Neural cell (in vitro differentiated cells): ENCODE results near the gene ASB1. TPM values are rescaled to one million over a fixed set of nuclear protein-coding genes. Genes with fewer than 3 reads are reported as not detected.

ENCODE experiments used
- H2AFZ ChIP-seq: fragments of 200-600, 300-800 bp; sonication (generic), shearing (Covaris generic); 2 replicates; pipeline ENCODE4 v1.6.0; 2014; ENCODE audit warnings: low read depth, mild to moderate bottlenecking, antibody characterized with exemption, low read length, moderate library complexity
- H3F3A ChIP-seq: fragments of 200-600 bp; shearing (Covaris generic); 2 replicates; pipeline ENCODE4 v1.6.1; 2016; ENCODE audit warnings: mild to moderate bottlenecking, moderate library complexity, mixed read lengths, antibody characterized with exemption, low read length; ENCODE audit not compliant: insufficient read depth, poor library complexity, severe bottlenecking
- H3K27ac ChIP-seq: fragments of 200-600, 300-800 bp; sonication (generic), shearing (Covaris generic); 2 replicates; pipeline ENCODE4 v1.5.1; 2014; ENCODE audit warnings: mild to moderate bottlenecking, low read length, moderate library complexity
- H3K27me3 ChIP-seq: fragments of 300-800, 200-600 bp; sonication (generic), shearing (Covaris generic); 2 replicates; pipeline ENCODE4 v1.6.0; 2014; ENCODE audit warnings: mild to moderate bottlenecking, low read depth, low read length, moderate library complexity; ENCODE audit not compliant: insufficient read depth
- H3K36me3 ChIP-seq: fragments of 300-800, 200-600 bp; sonication (generic), shearing (Covaris generic); 2 replicates; pipeline ENCODE4 v1.5.1; 2014; ENCODE audit warnings: mild to moderate bottlenecking, antibody characterized with exemption, low read length, moderate library complexity; ENCODE audit not compliant: insufficient read depth
- H3K4me2 ChIP-seq: fragments of 300-800, 200-600 bp; sonication (generic), shearing (Covaris generic); 2 replicates; pipeline ENCODE4 v1.6.0; 2014; ENCODE audit warnings: mild to moderate bottlenecking, low read length
- H3K4me3 ChIP-seq: fragments of 300-800, 200-600 bp; sonication (generic), shearing (Covaris generic); 2 replicates; pipeline ENCODE4 v1.5.1; 2014; ENCODE audit warnings: mild to moderate bottlenecking, low read length, moderate library complexity
- H3K79me2 ChIP-seq: fragments of 200-600 bp; shearing (Covaris generic); replicated peaks from 2 replicates; pipeline ENCODE4 v1.6.0; 2014; ENCODE audit warnings: mild to moderate bottlenecking, low read length, moderate library complexity; ENCODE audit not compliant: insufficient read depth
- H3K9ac ChIP-seq: fragments of 300-800, 200-600 bp; sonication (generic), shearing (Covaris generic); 2 replicates; pipeline ENCODE4 v1.6.1; 2016; ENCODE audit warnings: mild to moderate bottlenecking, low read length, mixed read lengths
- H3K9me2 ChIP-seq: fragments of 200-600 bp; shearing (Covaris generic); 2 replicates; pipeline ENCODE4 v1.6.1; 2016; ENCODE audit warnings: mild to moderate bottlenecking, low read length, mixed read lengths; ENCODE audit not compliant: insufficient read depth
- H3K9me3 ChIP-seq: fragments of 200-600, 300-800 bp; sonication (generic), shearing (Covaris generic); 2 replicates; pipeline ENCODE4 v1.6.1; 2016; ENCODE audit warnings: mild to moderate bottlenecking, mixed run types, low read length, moderate library complexity, mixed read lengths
- H4K20me1 ChIP-seq: fragments of 200-600 bp; shearing (Covaris generic); 2 replicates; pipeline ENCODE4 v1.6.1; 2016; ENCODE audit warnings: mild to moderate bottlenecking, mixed run types; ENCODE audit not compliant: insufficient read depth
- CTCF ChIP-seq: fragments of 450-650 bp; IDR thresholded peaks from 2 replicates; pipeline ENCODE4 v1.5.1; 2014; ENCODE audit warnings: antibody characterized with exemption, mild to moderate bottlenecking, moderate library complexity; ENCODE audit not compliant: poor library complexity, severe bottlenecking
- EP300 ChIP-seq: fragments of 450-650 bp; conservative IDR thresholded peaks from 2 replicates; pipeline ENCODE4 v1.6.1; 2014; ENCODE audit warnings: antibody characterized with exemption, mild to moderate bottlenecking, moderate library complexity; ENCODE audit not compliant: poor library complexity, severe bottlenecking
- EZH2 ChIP-seq: fragments of 200-600, 300-800 bp; shearing (Covaris generic), sonication (generic); IDR thresholded peaks from 2 replicates; pipeline ENCODE4 v1.6.1; 2014; ENCODE audit warnings: antibody characterized with exemption, low read length, borderline replicate concordance, mild to moderate bottlenecking; ENCODE audit not compliant: insufficient read depth, poor library complexity, severe bottlenecking
- MXI1 ChIP-seq: fragments of 450-650 bp; conservative IDR thresholded peaks from 2 replicates; pipeline ENCODE4 v1.6.1; 2014; ENCODE audit warnings: antibody characterized with exemption, mild to moderate bottlenecking; ENCODE audit not compliant: poor library complexity, severe bottlenecking
- POLR2AphosphoS5 ChIP-seq: IDR thresholded peaks from 2 replicates; pipeline ENCODE4 v1.6.1; 2012
- RAD21 ChIP-seq: fragments of 450-650 bp; conservative IDR thresholded peaks from 2 replicates; pipeline ENCODE4 v1.6.1; 2014; ENCODE audit warnings: antibody characterized with exemption, mild to moderate bottlenecking, moderate library complexity
- REST ChIP-seq: IDR thresholded peaks from 2 replicates; pipeline ENCODE4 v1.6.1; 2012; ENCODE audit warnings: borderline replicate concordance
- SMC3 ChIP-seq: fragments of 450-650 bp; conservative IDR thresholded peaks from 2 replicates; pipeline ENCODE4 v1.6.1; 2014; ENCODE audit warnings: antibody characterized with exemption, mild to moderate bottlenecking, moderate library complexity; ENCODE audit not compliant: poor library complexity
- TAF1 ChIP-seq: IDR thresholded peaks from 2 replicates; pipeline ENCODE4 v1.6.1; 2012; ENCODE audit warnings: low read depth
- polyA plus RNA-seq: library from polyadenylated mRNA; depleted of rRNA; stranded (reverse); fragments of >200 nt; gene quantifications from 2 replicates; pipeline ENCODE4 v1.2.3, GENCODE V29; 2014

ASB1 gene
- polyA plus RNA-seq, 1 donor from 2014 or later: 13.7 TPM

- no peak overlapping the region for H2AFZ ChIP-seq
- no peaks in the 10 kb centered on the region for H3F3A ChIP-seq
- no peaks in the 10 kb centered on the region for H3K9me3 ChIP-seq
- no peak overlapping the region for H3K27ac ChIP-seq
- H3K4me2 ChIP-seq: no peak overlapping the region
- H3K36me3 ChIP-seq: no peaks in the 10 kb centered on the region
- H3K9ac ChIP-seq: no peak overlapping the region
- no peaks in the 10 kb centered on the region for H3K27me3 ChIP-seq
- no peaks in the 10 kb centered on the region for H4K20me1 ChIP-seq
- no peak for TF ChIP-seq RAD21
- TF ChIP-seq EP300: no peak
- no peak for TF ChIP-seq TAF1
- TF ChIP-seq REST: no peak
- TF ChIP-seq POLR2AphosphoS5: no peak
- TF ChIP-seq MXI1: no peak
- no peak for TF ChIP-seq EZH2
- TF ChIP-seq CTCF: no peak
- no peak for TF ChIP-seq SMC3
- no peak overlapping the region for H3K4me3 ChIP-seq
- no peaks in the 10 kb centered on the region for H3K9me2 ChIP-seq
- no peaks in the 10 kb centered on the region for H3K79me2 ChIP-seq
Measured at GRCh38 chr2:238489431-238489830, 62.7 kb downstream of the ASB1 start.

DNA sequence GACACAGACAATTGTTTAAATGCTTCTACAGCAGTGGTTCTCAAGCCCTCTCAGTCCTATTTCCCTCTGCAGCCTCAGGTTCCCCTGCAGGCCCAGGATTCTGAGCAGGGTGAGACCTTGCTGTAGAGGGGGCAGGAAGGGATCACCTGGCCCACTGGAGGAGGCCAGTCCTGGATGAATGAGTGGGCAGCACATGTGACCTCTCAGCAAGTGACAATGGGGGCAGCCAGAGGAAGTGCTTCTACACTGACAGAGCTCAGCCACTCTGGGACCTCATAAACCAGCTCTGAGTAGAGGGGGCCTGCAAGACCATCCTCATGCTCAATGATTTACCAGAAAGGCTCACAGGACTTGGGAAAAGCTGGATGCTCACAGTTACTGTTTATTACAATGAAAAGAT is 63.2 kb downstream of the ASB1 start:
- H3K4me2 ChIP-seq: no peak overlapping the region
- no peaks in the 10 kb centered on the region for H3K9me3 ChIP-seq
- H3F3A ChIP-seq: no peaks in the 10 kb centered on the region
- no peaks in the 10 kb centered on the region for H3K36me3 ChIP-seq
- no peaks in the 10 kb centered on the region for H3K27me3 ChIP-seq
- no peak overlapping the region for H3K9ac ChIP-seq
- TF ChIP-seq TAF1: no peak
- no peak for TF ChIP-seq EZH2
- no peak for TF ChIP-seq CTCF
- no peak for TF ChIP-seq RAD21
- H3K79me2 ChIP-seq: no peaks in the 10 kb centered on the region
- H2AFZ ChIP-seq: no peak overlapping the region
- no peaks in the 10 kb centered on the region for H3K9me2 ChIP-seq
- no peak overlapping the region for H3K4me3 ChIP-seq
- H3K27ac ChIP-seq: no peak overlapping the region
- no peaks in the 10 kb centered on the region for H4K20me1 ChIP-seq
